K562 (cell line): ENCODE data around the gene ASPHD1. TPM values are rescaled to one million over a fixed set of nuclear protein-coding genes. Genes with fewer than 3 reads are reported as not detected.

ENCODE experiments used
- ATF6 ChIP-seq: sonication (generic); formaldehyde crosslinking; IDR thresholded peaks from 2 replicates; pipeline ENCODE4 v1.4.0; 2020; ENCODE audit warnings: mild to moderate bottlenecking, missing genetic modification reagents
- BRF1 ChIP-seq: IDR thresholded peaks from 3 replicates; pipeline ENCODE4 v1.6.1; 2011; ENCODE audit warnings: borderline replicate concordance, mild to moderate bottlenecking; ENCODE audit not compliant: insufficient read length; ENCODE audit errors: extremely low read depth
- ETV5 ChIP-seq: sonication (generic); formaldehyde crosslinking; IDR thresholded peaks from 2 replicates; pipeline ENCODE4 v1.4.0; 2020; ENCODE audit warnings: low read depth, mild to moderate bottlenecking, missing genetic modification reagents
- HNRNPUL1 ChIP-seq: fragments of 200-400 bp; formaldehyde crosslinking; IDR thresholded peaks from 2 replicates; pipeline ENCODE4 v1.6.1; 2017; ENCODE audit warnings: low read length
- MECOM ChIP-seq: fragments of 250-450 bp; sonication (Bioruptor Pico); IDR thresholded peaks from 2 replicates; pipeline ENCODE4 v1.8.0; 2022; ENCODE audit warnings: inconsistent platforms
- RBM25 ChIP-seq: fragments of 200-400 bp; formaldehyde crosslinking; IDR thresholded peaks from 2 replicates; pipeline ENCODE4 v1.6.1; 2018; ENCODE audit warnings: low read length, low read depth, moderate library complexity; ENCODE audit not compliant: severe bottlenecking
- TFE3 ChIP-seq: fragments of 450-650 bp; formaldehyde crosslinking; IDR thresholded peaks from 2 replicates; pipeline ENCODE4 v1.4.0; 2020; ENCODE audit warnings: mild to moderate bottlenecking, mixed read lengths
- ZNF644 ChIP-seq: fragments of 200-800 bp; sonication (Bioruptor generic); IDR thresholded peaks from 2 replicates; pipeline ENCODE4 v1.6.1; 2016; ENCODE audit warnings: low read depth, missing genetic modification characterization, missing compliant biosample characterization
- ZNF740 ChIP-seq, 3 experiments: fragments of 200-800 bp in 1 of 3; sonication (Bioruptor generic) in 1 of 3; sonication (generic) in 1 of 3; formaldehyde crosslinking in 1 of 3; IDR thresholded peaks; 2 replicates each; pipeline versions ENCODE4 v1.6.1 to v1.8.0; 2016 to 2022; ENCODE audit warnings: mild to moderate bottlenecking in 2 of 3, missing compliant biosample characterization in 2 of 3, missing genetic modification characterization in 2 of 3, missing genetic modification reagents in 1 of 3
- ZNF766 ChIP-seq: fragments of 200-800 bp; sonication (Bioruptor generic); conservative IDR thresholded peaks from 2 replicates; pipeline ENCODE4 v1.6.1; 2016; ENCODE audit warnings: missing genetic modification characterization, missing compliant biosample characterization
- ZNF830 ChIP-seq: fragments of 250-450 bp; sonication (Bioruptor Pico); IDR thresholded peaks from 2 replicates; pipeline ENCODE4 v1.5.0; 2021; ENCODE audit warnings: mild to moderate bottlenecking
- polyA plus RNA-seq, 8 experiments: library from polyadenylated mRNA; depleted of rRNA in 4 of 8; stranded (reverse) in 5 of 8; unstranded in 3 of 8; fragments of >200 nt; fragmentation: Nextera tagmentation in 2 of 8; fragmentation: Illumina TruSeq in 1 of 8; extraction: Ambion mirVana in 2 of 8; extraction: Trizol in 1 of 8; gene quantifications; 2 replicates each; pipeline versions ENCODE4 v1.2.1 to v1.2.3, GENCODE V29; 2011 to 2014; ENCODE audit warnings: inconsistent platforms in 1 of 8, missing spikeins in 1 of 8
- total RNA-seq, 7 experiments: library from RNA; depleted of rRNA in 6 of 7; stranded (reverse); fragments of >200 nt in 6 of 7; fragmentation: Illumina TruSeq in 2 of 7; extraction: Trizol in 2 of 7; gene quantifications; 2 replicates each; pipeline versions ENCODE4 v1.2.1 to v1.2.3, GENCODE V29; 2011 to 2021; ENCODE audit warnings: low replicate concordance in 1 of 7
- TF ChIP-seq, protein P1 (sequence below): IDR thresholded peaks from 2 replicates; pipeline ENCODE4 v1.6.1; 2016; ENCODE audit warnings: missing genetic modification characterization, missing compliant biosample characterization
- TF ChIP-seq, protein P2 (sequence below): fragments of 250-450 bp; sonication (Bioruptor Pico); IDR thresholded peaks from 2 replicates; pipeline ENCODE4 v1.8.0; 2021; ENCODE audit warnings: mild to moderate bottlenecking, moderate library complexity
- TF ChIP-seq, protein P3 (sequence below): fragments of 450-650 bp; IDR thresholded peaks from 2 replicates; pipeline ENCODE4 v1.6.1; 2016; ENCODE audit warnings: antibody characterized with exemption
- TF ChIP-seq, protein P4 (sequence below), 2 experiments: fragments of 450-650 bp in 1 of 2; sonication (generic) in 1 of 2; formaldehyde crosslinking; conservative IDR thresholded peaks; 2 replicates each; pipeline versions ENCODE4 v1.4.0 to v1.8.1; 2020 to 2022; ENCODE audit warnings: mild to moderate bottlenecking in 1 of 2, missing genetic modification reagents in 1 of 2

Gene ASPHD1
- total and polyA plus RNA-seq, 9 of the 15 experiments (the other 6 are each of a cell fraction or from before 2014, with no cell fraction given), result 0.03 to 0.70 (median 0.24) TPM; not detected in 5

DNA sequence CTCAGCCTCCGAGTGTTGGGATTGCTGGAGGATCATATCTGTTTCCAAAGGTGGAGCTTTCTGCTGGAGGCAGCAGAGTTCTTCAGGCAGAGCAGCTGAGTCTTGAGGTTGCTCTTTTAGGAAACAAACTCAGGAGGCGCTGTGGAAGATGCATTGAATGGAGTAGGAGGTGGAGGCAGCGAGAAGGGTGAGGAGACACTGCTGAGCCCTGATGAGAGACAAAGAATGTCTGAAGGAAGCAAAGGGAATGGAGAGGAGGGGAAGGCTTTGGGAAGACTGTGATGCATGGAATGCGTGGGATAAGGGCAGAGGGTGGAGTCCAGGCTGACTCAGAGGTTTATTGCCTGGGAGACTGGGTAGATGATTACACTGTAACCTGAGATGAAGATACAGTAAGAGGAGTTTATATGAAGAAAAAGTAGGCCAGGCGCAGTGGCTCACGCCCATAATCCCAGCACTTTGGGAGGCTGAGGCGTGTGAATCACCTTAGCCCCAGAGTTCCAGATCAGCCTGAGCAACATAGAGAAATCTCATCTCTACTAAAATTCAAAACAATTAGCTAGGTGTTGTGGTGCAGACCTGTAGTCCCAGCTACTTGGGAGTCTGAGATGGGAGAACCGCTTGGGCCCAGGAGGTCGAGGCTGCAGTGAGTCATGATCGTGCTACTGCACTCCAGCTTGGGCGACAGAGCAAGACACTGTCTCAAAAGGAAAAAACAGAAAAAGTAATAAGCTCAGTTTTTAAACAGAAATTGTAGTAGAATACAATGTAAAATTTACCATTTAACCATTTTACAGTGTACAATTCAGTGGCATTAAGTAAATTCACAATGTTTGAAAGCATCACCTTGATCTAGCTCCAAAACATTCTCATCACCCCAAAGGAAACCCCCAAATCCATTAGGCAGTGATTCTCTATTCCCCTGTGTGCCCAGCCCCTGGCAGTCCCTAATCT, 43.8 kb downstream of the ASPHD1 start (continued):
- TF ChIP-seq RBM25, result no peak
- TF ChIP-seq ATF6 (CRISPR knock-in tag), result no peak
- TF ChIP-seq MECOM (CRISPR knock-in tag), result no peak
- TF ChIP-seq ZNF740 (CRISPR knock-in tag; IDR thresholded peaks at IDR 0.05), result no peak
- no peak for TF ChIP-seq ZNF740 (tag; IDR thresholded peaks at IDR 0.05)
- TF ChIP-seq, protein P1, sequence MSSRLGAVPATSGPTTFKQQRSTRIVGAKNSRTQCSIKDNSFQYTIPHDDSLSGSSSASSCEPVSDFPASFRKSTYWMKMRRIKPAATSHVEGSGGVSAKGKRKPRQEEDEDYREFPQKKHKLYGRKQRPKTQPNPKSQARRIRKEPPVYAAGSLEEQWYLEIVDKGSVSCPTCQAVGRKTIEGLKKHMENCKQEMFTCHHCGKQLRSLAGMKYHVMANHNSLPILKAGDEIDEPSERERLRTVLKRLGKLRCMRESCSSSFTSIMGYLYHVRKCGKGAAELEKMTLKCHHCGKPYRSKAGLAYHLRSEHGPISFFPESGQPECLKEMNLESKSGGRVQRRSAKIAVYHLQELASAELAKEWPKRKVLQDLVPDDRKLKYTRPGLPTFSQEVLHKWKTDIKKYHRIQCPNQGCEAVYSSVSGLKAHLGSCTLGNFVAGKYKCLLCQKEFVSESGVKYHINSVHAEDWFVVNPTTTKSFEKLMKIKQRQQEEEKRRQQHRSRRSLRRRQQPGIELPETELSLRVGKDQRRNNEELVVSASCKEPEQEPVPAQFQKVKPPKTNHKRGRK (tag), result no peak
- TF ChIP-seq, protein P2, sequence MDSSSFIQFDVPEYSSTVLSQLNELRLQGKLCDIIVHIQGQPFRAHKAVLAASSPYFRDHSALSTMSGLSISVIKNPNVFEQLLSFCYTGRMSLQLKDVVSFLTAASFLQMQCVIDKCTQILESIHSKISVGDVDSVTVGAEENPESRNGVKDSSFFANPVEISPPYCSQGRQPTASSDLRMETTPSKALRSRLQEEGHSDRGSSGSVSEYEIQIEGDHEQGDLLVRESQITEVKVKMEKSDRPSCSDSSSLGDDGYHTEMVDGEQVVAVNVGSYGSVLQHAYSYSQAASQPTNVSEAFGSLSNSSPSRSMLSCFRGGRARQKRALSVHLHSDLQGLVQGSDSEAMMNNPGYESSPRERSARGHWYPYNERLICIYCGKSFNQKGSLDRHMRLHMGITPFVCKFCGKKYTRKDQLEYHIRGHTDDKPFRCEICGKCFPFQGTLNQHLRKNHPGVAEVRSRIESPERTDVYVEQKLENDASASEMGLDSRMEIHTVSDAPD (CRISPR knock-in tag), result no peak
- no peak for TF ChIP-seq ZNF644 (tag)
- no peak for TF ChIP-seq TFE3 (CRISPR knock-in tag)
- TF ChIP-seq, protein P3, sequence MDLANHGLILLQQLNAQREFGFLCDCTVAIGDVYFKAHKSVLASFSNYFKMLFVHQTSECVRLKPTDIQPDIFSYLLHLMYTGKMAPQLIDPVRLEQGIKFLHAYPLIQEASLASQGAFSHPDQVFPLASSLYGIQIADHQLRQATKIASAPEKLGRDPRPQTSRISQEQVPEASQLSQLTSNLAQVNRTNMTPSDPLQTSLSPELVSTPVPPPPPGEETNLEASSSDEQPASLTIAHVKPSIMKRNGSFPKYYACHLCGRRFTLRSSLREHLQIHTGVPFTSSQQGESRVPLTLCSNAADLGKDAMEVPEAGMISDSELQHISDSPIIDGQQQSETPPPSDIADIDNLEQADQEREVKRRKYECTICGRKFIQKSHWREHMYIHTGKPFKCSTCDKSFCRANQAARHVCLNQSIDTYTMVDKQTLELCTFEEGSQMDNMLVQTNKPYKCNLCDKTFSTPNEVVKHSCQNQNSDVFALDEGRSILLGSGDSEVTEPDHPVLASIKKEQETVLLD, result no peak
- no peak for TF ChIP-seq HNRNPUL1
- TF ChIP-seq ZNF766 (CRISPR knock-in tag), result peak; percentile 84
- TF ChIP-seq, protein P4, sequence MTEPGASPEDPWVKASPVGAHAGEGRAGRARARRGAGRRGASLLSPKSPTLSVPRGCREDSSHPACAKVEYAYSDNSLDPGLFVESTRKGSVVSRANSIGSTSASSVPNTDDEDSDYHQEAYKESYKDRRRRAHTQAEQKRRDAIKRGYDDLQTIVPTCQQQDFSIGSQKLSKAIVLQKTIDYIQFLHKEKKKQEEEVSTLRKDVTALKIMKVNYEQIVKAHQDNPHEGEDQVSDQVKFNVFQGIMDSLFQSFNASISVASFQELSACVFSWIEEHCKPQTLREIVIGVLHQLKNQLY (CRISPR knock-in tag; conservative IDR thresholded peaks at IDR 0.05), result no peak
- TF ChIP-seq BRF1, result no peak
- TF ChIP-seq ZNF830 (CRISPR knock-in tag), result no peak
- 0 out of 2 replicates have a peak, but pooled peaks have one; percentile 6 for TF ChIP-seq ETV5 (CRISPR knock-in tag)
